Astrocyte of the cerebellum (primary cell): ENCODE data around the gene CSGALNACT2.
"Not testable (repeated sequence)": the region's sequence is repeated elsewhere in the genome, so short reads cannot be mapped to it uniquely, and the experiment has no call there.

Experiments
- DNase-seq: peaks from one replicate; pipeline ENCODE4 v3.0.0-alpha.2; 2011; ENCODE audit warnings: low read depth
- H3K4me3 ChIP-seq: 2 replicates; pipeline ENCODE4 v1.5.1; 2011; ENCODE audit warnings: mild to moderate bottlenecking, low read depth, low read length, moderate library complexity
- CTCF ChIP-seq: IDR thresholded peaks from 2 replicates; pipeline ENCODE4 v1.5.1; 2012; ENCODE audit warnings: low read length, low read depth, moderate library complexity, mild to moderate bottlenecking; ENCODE audit errors: missing control alignments
- in situ Hi-C: cut with HindIII; loops from 2 replicates; pipeline ENCODE4 v1.10.0; 2017; ENCODE audit warnings: low sequenced_read_pairs

CSGALNACT2 gene

GRCh38 chr10:43174969-43175368 lies 36.7 kb downstream of the CSGALNACT2 start:
- no peak for DNase-seq
- TF ChIP-seq CTCF, result no peak
- in situ Hi-C loops, result no loop called here
- no peak overlapping the region for H3K4me3 ChIP-seq

GRCh38 chr10:43176271-43176670 lies 38.0 kb downstream of the CSGALNACT2 start:
- in situ Hi-C loops, result no loop called here
- TF ChIP-seq CTCF, result no peak
- no peak overlapping the region for H3K4me3 ChIP-seq
- DNase-seq, result no peak

GRCh38 chr10:43177595-43177994 lies 39.4 kb downstream of the CSGALNACT2 start:
- no peak overlapping the region for H3K4me3 ChIP-seq
- no peak for DNase-seq
- in situ Hi-C loops, result no loop called here
- no peak for TF ChIP-seq CTCF

GRCh38 chr10:43181146-43181545 lies 42.9 kb downstream of the CSGALNACT2 start:
- no peak overlapping the region for H3K4me3 ChIP-seq
- DNase-seq, result no peak
- TF ChIP-seq CTCF, result no peak
- in situ Hi-C loops, result no loop called here

- DNase-seq, in situ Hi-C loops: not testable (repeated sequence)
Observed at GRCh38 chr10:43183764-43184163, 45.5 kb downstream of the CSGALNACT2 start.

GRCh38 chr10:43186150-43186549 lies 47.9 kb downstream of the CSGALNACT2 start:
- no peak for TF ChIP-seq CTCF
- DNase-seq, result no peak
- H3K4me3 ChIP-seq, result no peak overlapping the region
- in situ Hi-C loops, result no loop called here

More at GRCh38 chr10:43183764-43184163, 45.5 kb downstream of the CSGALNACT2 start:
- H3K4me3 ChIP-seq, result not testable (repeated sequence)

GRCh38 chr10:43187213-43187612 lies 49.0 kb downstream of the CSGALNACT2 start:
- in situ Hi-C loops, result no loop called here
- no peak for DNase-seq
- TF ChIP-seq CTCF, result no peak

More at GRCh38 chr10:43187213-43187612, 49.0 kb downstream of the CSGALNACT2 start:
- no peak overlapping the region for H3K4me3 ChIP-seq
